GM18498 (cell line): ENCODE results near the gene ARL8A.
"Not testable (repeated sequence)": the region's sequence is repeated elsewhere in the genome, so short reads cannot be mapped to it uniquely, and the experiment has no call there.

Source experiments
- ATAC-seq: cut with Tn5 transposase; IDR thresholded peaks from one replicate; pipeline ENCODE4 v1.9.1; 2021; ENCODE audit warnings: mild to moderate bottlenecking, moderate library complexity; ENCODE audit not compliant: unreplicated experiment

Gene ARL8A

GRCh38 chr1:202144402-202145067, at the start of gene ARL8A:
Gene ARL8A, minus strand, starts transcription at chr1:202144737. Its CDS starts 165 bp downstream, at chr1:202144572.
- ATAC-seq = peak; percentile 64

- no peak for ATAC-seq
These were observed 49.8 kb upstream of the ARL8A start for GRCh38 chr1:202194328-202194648.

GRCh38 chr1:202193614-202194327, 49.2 kb upstream of the ARL8A start, which contains the start of gene LGR6:
Gene LGR6, plus strand, starts transcription at chr1:202193799. Its CDS starts 191 bp downstream, at chr1:202193990.
- ATAC-seq = no peak

GRCh38 chr1:202192770-202193613, 48.5 kb upstream of the ARL8A start:
- no peak for ATAC-seq

- ATAC-seq = not testable (repeated sequence)
These were observed 46.9 kb upstream of the ARL8A start for GRCh38 chr1:202191391-202191790.

GRCh38 chr1:202189918-202190715, 45.6 kb upstream of the ARL8A start:
- no peak for ATAC-seq

GRCh38 chr1:202189001-202189790, 44.7 kb upstream of the ARL8A start:
- ATAC-seq = no peak

- ATAC-seq = no peak
These were observed 43.3 kb upstream of the ARL8A start for GRCh38 chr1:202187697-202188407.

- ATAC-seq = no peak
These were observed 42.6 kb upstream of the ARL8A start for GRCh38 chr1:202187041-202187671.

- ATAC-seq = no peak
These were observed 41.8 kb upstream of the ARL8A start for GRCh38 chr1:202186327-202186726.

GRCh38 chr1:202184750-202185460, 40.4 kb upstream of the ARL8A start:
- no peak for ATAC-seq

GRCh38 chr1:202182040-202182877, 37.7 kb upstream of the ARL8A start:
- no peak for ATAC-seq

GRCh38 chr1:202181586-202181985, 37.0 kb upstream of the ARL8A start:
- ATAC-seq = no peak

- not testable (repeated sequence) for ATAC-seq
These were observed 36.2 kb upstream of the ARL8A start for GRCh38 chr1:202180751-202181139.

- no peak for ATAC-seq
These were observed 35.6 kb upstream of the ARL8A start for GRCh38 chr1:202179828-202180750.
